ENCODE measurements around the gene MVP. TPM values are rescaled to one million over a fixed set of nuclear protein-coding genes. Genes with fewer than 3 reads are reported as not detected.

The MVP gene
- total and polyA plus RNA-seq, 2 experiments from 2014 or later: 121 to 146 TPM

DNA sequence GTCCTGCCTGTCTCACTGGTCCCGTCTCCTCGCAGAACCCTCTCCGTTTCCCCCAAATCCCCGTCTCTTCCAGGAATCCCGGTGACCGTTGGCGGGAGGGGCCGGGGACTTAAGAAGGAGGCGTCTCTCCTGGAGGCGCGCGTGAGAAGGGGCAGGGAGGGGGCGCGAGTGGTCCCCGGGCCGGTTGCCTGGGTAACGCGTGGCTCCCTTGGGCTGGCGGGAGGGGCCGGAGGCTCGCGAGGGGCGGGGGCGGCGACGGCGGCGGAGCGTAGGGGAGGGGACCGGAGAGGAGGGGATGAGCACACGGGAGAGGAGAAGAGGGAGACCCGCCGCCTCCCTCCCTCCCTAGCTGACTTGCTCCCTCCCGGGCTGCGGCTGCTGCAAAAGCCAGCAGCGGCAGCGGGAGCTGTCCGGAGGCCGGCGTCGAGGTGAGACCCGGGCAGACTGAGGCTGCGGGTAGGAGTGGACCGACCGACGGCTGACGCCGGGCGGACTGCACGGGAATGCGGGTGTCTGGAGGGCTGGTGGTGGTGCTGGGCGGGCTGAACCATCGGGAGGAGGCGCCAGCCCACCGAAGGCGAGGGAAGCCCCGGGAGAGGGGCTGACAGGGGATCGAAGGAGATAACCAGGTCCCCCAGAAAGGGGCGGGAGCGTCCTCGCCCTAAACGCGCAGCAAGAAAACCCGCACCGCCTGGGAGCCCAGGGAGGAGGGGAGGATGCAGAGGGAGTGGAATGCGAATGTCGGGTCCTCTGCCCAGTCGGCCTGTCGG lies 8.2 kb upstream of the MVP start, which contains the start of gene PRRT2:
PRRT2 (plus strand) TSS at position 298 of the 770 bp plus-strand sequence. CDS start 862 bp downstream, outside the sequence.
- Histone ChIP-seq H3K4me3 (peak within 1 kb of the TSS; percentile 37), H3K4me2 (peak within 1 kb of the TSS; percentile 91), H4K20me1 (ENCODE audit: insufficient read depth, poor library complexity, severe bottlenecking) (peaks cover 24% of the 10 kb centered on the region), H3K36me3 (replicated peaks; ENCODE audit: insufficient read depth, low read depth) (no peaks in the 10 kb centered on the region), H3K9me2 (replicated peaks; ENCODE audit: insufficient read depth) (no peaks in the 10 kb centered on the region), H3K4me1 (ENCODE audit: insufficient read depth) (peaks cover 43% of the 10 kb centered on the region), H3K79me2 (peaks cover 47% of the 10 kb centered on the region), H3K9me3 (ENCODE audit: low read depth) (no peaks in the 10 kb centered on the region), H3K27me3 (no peaks in the 10 kb centered on the region), H3K27ac (peak within 1 kb of the TSS; percentile 93), H2AFZ (peak within 1 kb of the TSS; percentile 29)
- DNase-seq (ENCODE audit: low spot score): peak; percentile 85
- 0% methylated on average over 32 of the region's 69 CpGs for WGBS (ENCODE audit: low lambda C conversion rate, missing lambda C conversion rate)
- TF ChIP-seq, protein P1, sequence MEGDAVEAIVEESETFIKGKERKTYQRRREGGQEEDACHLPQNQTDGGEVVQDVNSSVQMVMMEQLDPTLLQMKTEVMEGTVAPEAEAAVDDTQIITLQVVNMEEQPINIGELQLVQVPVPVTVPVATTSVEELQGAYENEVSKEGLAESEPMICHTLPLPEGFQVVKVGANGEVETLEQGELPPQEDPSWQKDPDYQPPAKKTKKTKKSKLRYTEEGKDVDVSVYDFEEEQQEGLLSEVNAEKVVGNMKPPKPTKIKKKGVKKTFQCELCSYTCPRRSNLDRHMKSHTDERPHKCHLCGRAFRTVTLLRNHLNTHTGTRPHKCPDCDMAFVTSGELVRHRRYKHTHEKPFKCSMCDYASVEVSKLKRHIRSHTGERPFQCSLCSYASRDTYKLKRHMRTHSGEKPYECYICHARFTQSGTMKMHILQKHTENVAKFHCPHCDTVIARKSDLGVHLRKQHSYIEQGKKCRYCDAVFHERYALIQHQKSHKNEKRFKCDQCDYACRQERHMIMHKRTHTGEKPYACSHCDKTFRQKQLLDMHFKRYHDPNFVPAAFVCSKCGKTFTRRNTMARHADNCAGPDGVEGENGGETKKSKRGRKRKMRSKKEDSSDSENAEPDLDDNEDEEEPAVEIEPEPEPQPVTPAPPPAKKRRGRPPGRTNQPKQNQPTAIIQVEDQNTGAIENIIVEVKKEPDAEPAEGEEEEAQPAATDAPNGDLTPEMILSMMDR (IDR thresholded peaks at IDR 0.05; ENCODE audit: poor library complexity): no peak
- no peak for TF ChIP-seq EZH2 (IDR thresholded peaks at IDR 0.05; ENCODE audit: borderline replicate concordance)
- TF ChIP-seq EZH2phosphoT487 (IDR thresholded peaks at IDR 0.05; ENCODE audit: low read depth, severe bottlenecking, unreplicated experiment): no peak

DNA sequence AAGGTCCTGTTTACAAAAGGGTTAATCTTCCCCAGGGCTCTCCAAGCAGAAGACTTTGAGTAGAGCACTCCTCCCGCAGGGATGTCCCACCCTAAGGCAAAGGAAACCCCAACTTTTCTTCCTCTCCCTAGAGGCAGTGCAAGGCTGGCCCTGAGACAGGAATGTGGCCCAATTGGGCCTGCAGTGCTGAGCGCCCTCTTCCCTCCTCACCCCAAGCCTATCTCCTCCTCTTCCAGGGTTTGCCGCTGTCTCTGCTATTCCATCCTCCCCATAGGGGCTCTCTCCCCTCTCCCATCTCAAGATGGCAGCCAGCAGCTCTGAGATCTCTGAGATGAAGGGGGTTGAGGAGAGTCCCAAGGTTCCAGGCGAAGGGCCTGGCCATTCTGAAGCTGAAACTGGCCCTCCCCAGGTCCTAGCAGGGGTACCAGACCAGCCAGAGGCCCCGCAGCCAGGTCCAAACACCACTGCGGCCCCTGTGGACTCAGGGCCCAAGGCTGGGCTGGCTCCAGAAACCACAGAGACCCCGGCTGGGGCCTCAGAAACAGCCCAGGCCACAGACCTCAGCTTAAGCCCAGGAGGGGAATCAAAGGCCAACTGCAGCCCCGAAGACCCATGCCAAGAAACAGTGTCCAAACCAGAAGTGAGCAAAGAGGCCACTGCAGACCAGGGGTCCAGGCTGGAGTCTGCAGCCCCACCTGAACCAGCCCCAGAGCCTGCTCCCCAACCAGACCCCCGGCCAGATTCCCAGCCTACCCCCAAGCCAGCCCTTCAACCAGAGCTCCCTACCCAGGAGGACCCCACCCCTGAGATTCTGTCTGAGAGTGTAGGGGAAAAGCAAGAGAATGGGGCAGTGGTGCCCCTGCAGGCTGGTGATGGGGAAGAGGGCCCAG lies 7.3 kb upstream of the MVP start:
- Histone ChIP-seq H3K79me2 (peaks cover 51% of the 10 kb centered on the region), H3K4me1 (ENCODE audit: insufficient read depth) (peaks cover 48% of the 10 kb centered on the region), H2AFZ (no peak overlapping the region), H4K20me1 (ENCODE audit: insufficient read depth, poor library complexity, severe bottlenecking) (peaks cover 23% of the 10 kb centered on the region), H3K27ac (peak overlapping the region; percentile 93), H3K4me2 (peak overlapping the region; percentile 91), H3K36me3 (replicated peaks; ENCODE audit: insufficient read depth, low read depth) (no peaks in the 10 kb centered on the region), H3K4me3 (peak overlapping the region; percentile 37), H3K9me3 (ENCODE audit: low read depth) (no peaks in the 10 kb centered on the region), H3K27me3 (no peaks in the 10 kb centered on the region), H3K9me2 (replicated peaks; ENCODE audit: insufficient read depth) (no peaks in the 10 kb centered on the region)
- no peak for DNase-seq (ENCODE audit: low spot score)
- 77% methylated on average over 9 of the region's 9 CpGs for WGBS (ENCODE audit: low lambda C conversion rate, missing lambda C conversion rate)
- no peak for TF ChIP-seq EZH2phosphoT487 (IDR thresholded peaks at IDR 0.05; ENCODE audit: low read depth, severe bottlenecking, unreplicated experiment)
- TF ChIP-seq, protein P1 (IDR thresholded peaks at IDR 0.05; ENCODE audit: poor library complexity): no peak
- TF ChIP-seq EZH2 (IDR thresholded peaks at IDR 0.05; ENCODE audit: borderline replicate concordance): no peak

DNA sequence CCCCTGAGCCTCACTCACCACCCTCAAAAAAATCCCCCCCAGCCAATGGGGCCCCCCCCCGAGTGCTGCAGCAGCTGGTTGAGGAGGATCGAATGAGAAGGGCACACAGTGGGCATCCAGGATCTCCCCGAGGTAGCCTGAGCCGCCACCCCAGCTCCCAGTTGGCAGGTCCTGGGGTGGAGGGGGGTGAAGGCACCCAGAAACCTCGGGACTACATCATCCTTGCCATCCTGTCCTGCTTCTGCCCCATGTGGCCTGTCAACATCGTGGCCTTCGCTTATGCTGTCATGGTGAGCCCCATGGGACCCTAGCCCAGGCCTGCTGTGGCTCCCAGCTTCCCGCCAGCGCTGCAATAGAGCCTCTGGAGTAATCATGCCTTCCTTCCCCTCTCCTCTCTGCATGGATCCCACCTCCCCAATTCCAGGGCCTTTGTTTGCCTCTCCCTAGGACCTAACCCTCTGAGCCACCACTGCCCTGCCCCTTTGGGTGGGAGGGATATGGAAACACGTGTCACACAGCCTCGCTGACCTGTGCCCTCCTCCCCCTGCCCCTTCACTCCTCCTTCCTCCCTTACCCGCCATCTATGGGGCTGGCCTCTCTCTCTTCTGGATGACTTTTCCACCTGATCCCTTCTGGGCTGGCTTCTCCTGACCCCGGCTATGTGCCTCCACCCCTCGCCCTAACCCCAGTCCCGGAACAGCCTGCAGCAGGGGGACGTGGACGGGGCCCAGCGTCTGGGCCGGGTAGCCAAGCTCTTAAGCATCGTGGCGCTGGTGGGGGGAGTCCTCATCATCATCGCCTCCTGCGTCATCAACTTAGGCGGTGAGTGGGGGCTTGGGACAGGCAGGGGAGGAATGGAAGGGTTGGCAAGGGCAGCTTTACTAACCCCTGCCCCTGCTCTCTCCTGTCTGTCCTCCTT lies 6.4 kb upstream of the MVP start:
- Histone ChIP-seq H3K27me3 (no peaks in the 10 kb centered on the region), H3K4me2 (peak overlapping the region; percentile 91), H3K27ac (no peak overlapping the region), H3K4me3 (no peak overlapping the region), H4K20me1 (ENCODE audit: insufficient read depth, poor library complexity, severe bottlenecking) (peaks cover 14% of the 10 kb centered on the region), H3K9me2 (replicated peaks; ENCODE audit: insufficient read depth) (no peaks in the 10 kb centered on the region), H2AFZ (no peak overlapping the region), H3K79me2 (peaks cover 51% of the 10 kb centered on the region), H3K9me3 (ENCODE audit: low read depth) (no peaks in the 10 kb centered on the region), H3K4me1 (ENCODE audit: insufficient read depth) (peaks cover 38% of the 10 kb centered on the region), H3K36me3 (replicated peaks; ENCODE audit: insufficient read depth, low read depth) (no peaks in the 10 kb centered on the region)
- no peak for DNase-seq (ENCODE audit: low spot score)
- TF ChIP-seq EZH2 (IDR thresholded peaks at IDR 0.05; ENCODE audit: borderline replicate concordance) (no peak), EZH2phosphoT487 (IDR thresholded peaks at IDR 0.05; ENCODE audit: low read depth, severe bottlenecking, unreplicated experiment) (no peak)
- TF ChIP-seq, protein P1 (IDR thresholded peaks at IDR 0.05; ENCODE audit: poor library complexity): no peak
- WGBS (ENCODE audit: low lambda C conversion rate, missing lambda C conversion rate): 85% methylated on average over 23 of the region's 24 CpGs
